AG04449 (cell line): ENCODE data around the gene ACOX2.

Experiments
- CTCF ChIA-PET: fragments of 350-600 bp; formaldehyde crosslinking; extraction: SDS; loops from one replicate; lab custom pipeline; 2021; ENCODE audit warnings: antibody characterized with exemption; lab: Yijun Ruan, JAX
- POLR2A ChIA-PET: fragments of 400-600, 350-600 bp; formaldehyde crosslinking; extraction: SDS; loops from one replicate; lab custom pipeline; 2020; ENCODE audit warnings: antibody characterized with exemption, inconsistent platforms; lab: Yijun Ruan, JAX
- DNase-seq: peaks from one replicate; pipeline ENCODE4 v3.0.0-alpha.2; 2010; ENCODE audit warnings: low read depth, low spot score
- H3K4me3 ChIP-seq: 2 replicates; pipeline ENCODE4 v1.5.1; 2011; ENCODE audit warnings: low read depth, mild to moderate bottlenecking, control low read depth, low read length
- CTCF ChIP-seq: IDR thresholded peaks from one replicate; pipeline ENCODE4 v1.5.1; 2011; ENCODE audit warnings: mild to moderate bottlenecking, moderate library complexity, low read length, control low read depth, inconsistent platforms; ENCODE audit not compliant: insufficient read depth; ENCODE audit errors: missing control alignments

ACOX2 gene

GRCh38 chr3:58557491-58557890 is 20.5 kb upstream of the ACOX2 start:
- CTCF ChIA-PET = interaction anchor here (0.7 to 6.4 kb wide), 8 partner anchors 10 to 251 kb away, joined by 3 to 95 read pairs (median 4); partner anchors contain the start of genes ACOX2, HTD2 and RPP14
- H3K4me3 ChIP-seq = no peak overlapping the region
- TF ChIP-seq CTCF = no peak
- no peak for DNase-seq
- POLR2A ChIA-PET = interaction anchor here (0.7 kb wide), 1 partner anchor 54 kb away, joined by 3 read pairs; no protein-coding TSS in a partner anchor

- H3K4me3 ChIP-seq = no peak overlapping the region
- no peak for DNase-seq
- CTCF ChIA-PET = interaction anchor here (0.7 to 6.4 kb wide), 7 partner anchors 11 to 251 kb away, joined by 3 to 95 read pairs (median 4); partner anchors contain the start of genes ACOX2, HTD2 and RPP14
- POLR2A ChIA-PET = interaction anchor here (0.7 kb wide), 1 partner anchor 53 kb away, joined by 3 read pairs; no protein-coding TSS in a partner anchor
- TF ChIP-seq CTCF = no peak
Measured at GRCh38 chr3:58556761-58557221, 19.8 kb upstream of the ACOX2 start.

- no peak for DNase-seq
- CTCF ChIA-PET = interaction anchor here (1.3 to 6.4 kb wide), 4 partner anchors 12 to 75 kb away, joined by 3 to 95 read pairs (median 42); partner anchors contain the start of gene ACOX2
- no peak for TF ChIP-seq CTCF
- POLR2A ChIA-PET = no interaction called here
- H3K4me3 ChIP-seq = no peak overlapping the region
Measured at GRCh38 chr3:58556001-58556400, 19.0 kb upstream of the ACOX2 start.

GRCh38 chr3:58555203-58555602 is 18.2 kb upstream of the ACOX2 start:
- no peak for TF ChIP-seq CTCF
- CTCF ChIA-PET = interaction anchor here (3.4 to 6.4 kb wide), 3 partner anchors 13 to 76 kb away, joined by 13 to 95 read pairs (median 70); no protein-coding TSS in a partner anchor
- DNase-seq = no peak
- no peak overlapping the region for H3K4me3 ChIP-seq
- POLR2A ChIA-PET = no interaction called here

- H3K4me3 ChIP-seq = no peak overlapping the region
- DNase-seq = no peak
- POLR2A ChIA-PET = no interaction called here
- CTCF ChIA-PET = interaction anchor here (1.2 to 5.9 kb wide), 3 partner anchors 14 to 16 kb away, joined by 4 to 70 read pairs (median 5); no protein-coding TSS in a partner anchor
- TF ChIP-seq CTCF = no peak
Measured at GRCh38 chr3:58553003-58553402, 16.0 kb upstream of the ACOX2 start.

- ChIA-PET CTCF (interaction anchor here (1.2 to 1.3 kb wide), 2 partner anchors 13 to 17 kb away, joined by 4 to 5 read pairs; no protein-coding TSS in a partner anchor), POLR2A (no interaction called here)
- H3K4me3 ChIP-seq = no peak overlapping the region
- TF ChIP-seq CTCF = no peak
- no peak for DNase-seq
Measured at GRCh38 chr3:58551636-58552180, 14.7 kb upstream of the ACOX2 start.
